ENCODE results near the gene H1-8.

DNA sequence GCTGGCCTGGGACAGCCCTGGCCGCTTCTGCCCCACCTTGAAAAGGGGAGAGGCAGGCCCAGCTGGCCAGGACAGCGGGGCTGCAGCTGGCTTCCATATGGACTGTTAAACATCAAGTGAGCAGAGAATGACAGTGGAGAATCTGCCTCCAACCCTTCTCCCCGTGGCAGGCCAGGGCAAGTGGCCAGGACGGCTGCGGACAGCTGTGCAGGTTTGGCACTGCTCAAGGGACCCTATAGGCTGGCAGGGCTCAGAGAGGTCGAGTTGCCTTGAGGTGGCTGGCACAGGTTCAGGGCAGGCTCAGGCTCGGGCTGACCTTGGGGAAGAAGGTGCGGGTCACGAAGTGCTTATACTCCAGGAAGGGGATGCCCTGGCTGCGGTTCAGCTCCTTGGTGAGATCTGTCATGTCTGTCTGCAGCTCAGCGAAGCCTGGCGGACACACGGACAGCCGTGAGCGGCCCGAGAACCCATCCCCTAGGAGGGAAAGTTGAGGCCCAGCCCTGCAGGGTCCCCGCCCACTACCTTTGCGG lies 24.3 kb downstream of the H1-8 start:
- TF ChIP-seq, protein P1, sequence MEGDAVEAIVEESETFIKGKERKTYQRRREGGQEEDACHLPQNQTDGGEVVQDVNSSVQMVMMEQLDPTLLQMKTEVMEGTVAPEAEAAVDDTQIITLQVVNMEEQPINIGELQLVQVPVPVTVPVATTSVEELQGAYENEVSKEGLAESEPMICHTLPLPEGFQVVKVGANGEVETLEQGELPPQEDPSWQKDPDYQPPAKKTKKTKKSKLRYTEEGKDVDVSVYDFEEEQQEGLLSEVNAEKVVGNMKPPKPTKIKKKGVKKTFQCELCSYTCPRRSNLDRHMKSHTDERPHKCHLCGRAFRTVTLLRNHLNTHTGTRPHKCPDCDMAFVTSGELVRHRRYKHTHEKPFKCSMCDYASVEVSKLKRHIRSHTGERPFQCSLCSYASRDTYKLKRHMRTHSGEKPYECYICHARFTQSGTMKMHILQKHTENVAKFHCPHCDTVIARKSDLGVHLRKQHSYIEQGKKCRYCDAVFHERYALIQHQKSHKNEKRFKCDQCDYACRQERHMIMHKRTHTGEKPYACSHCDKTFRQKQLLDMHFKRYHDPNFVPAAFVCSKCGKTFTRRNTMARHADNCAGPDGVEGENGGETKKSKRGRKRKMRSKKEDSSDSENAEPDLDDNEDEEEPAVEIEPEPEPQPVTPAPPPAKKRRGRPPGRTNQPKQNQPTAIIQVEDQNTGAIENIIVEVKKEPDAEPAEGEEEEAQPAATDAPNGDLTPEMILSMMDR (IDR thresholded peaks at IDR 0.05), result no peak
- TF ChIP-seq POLR2A (IDR thresholded peaks at IDR 0.05), result no peak
